Keratinocyte (primary cell): ENCODE measurements around the gene ERBB4. TPM values are rescaled to one million over a fixed set of nuclear protein-coding genes. Genes with fewer than 3 reads are reported as not detected.

Experiments
- DNase-seq: peaks from one replicate; pipeline ENCODE4 v3.0.0-alpha.2; 2011; ENCODE audit warnings: low read depth, missing footprints, low spot score
- FAIRE-seq: peaks from 2 replicates; lab custom pipeline; 2011; peaks lifted over from hg19 to GRCh38; lab: Jason Lieb, UNC
- H2AFZ ChIP-seq: 2 replicates; pipeline ENCODE4 v1.6.0; 2012; ENCODE audit warnings: low read length, control low read depth, inconsistent platforms; ENCODE audit not compliant: control insufficient read depth
- H3K27ac ChIP-seq: 2 replicates; pipeline ENCODE4 v1.5.1; 2011; ENCODE audit warnings: low read length; ENCODE audit not compliant: control insufficient read depth, insufficient read depth
- H3K27me3 ChIP-seq: 3 replicates; pipeline ENCODE4 v1.6.0; 2011; ENCODE audit warnings: low read length; ENCODE audit not compliant: control insufficient read depth, insufficient read depth; ENCODE audit errors: extremely low read depth
- H3K36me3 ChIP-seq, 2 experiments: 2 replicates in 1 of 2; 3 replicates in 1 of 2; pipeline ENCODE4 v1.5.1; 2011; ENCODE audit warnings: low read length in 2 of 2, mild to moderate bottlenecking in 1 of 2; ENCODE audit not compliant: control insufficient read depth in 2 of 2, insufficient read depth in 2 of 2; ENCODE audit errors: extremely low read depth in 1 of 2
- H3K4me1 ChIP-seq: 3 replicates; pipeline ENCODE4 v1.5.1; 2011; ENCODE audit warnings: low read length; ENCODE audit not compliant: control insufficient read depth, insufficient read depth; ENCODE audit errors: extremely low read depth
- H3K4me2 ChIP-seq: 3 replicates; pipeline ENCODE4 v1.6.0; 2011; ENCODE audit warnings: low read depth, low read length; ENCODE audit not compliant: control insufficient read depth, insufficient read depth; ENCODE audit errors: extremely low read depth
- H3K4me3 ChIP-seq, 3 experiments: fragments of 200-600 bp in 1 of 3; sonication (generic) in 1 of 3; 2 replicates in 2 of 3; 3 replicates in 1 of 3; pipeline ENCODE4 v1.5.1; 2011 to 2016; ENCODE audit warnings: low read length in 3 of 3, mild to moderate bottlenecking in 3 of 3, control low read depth in 2 of 3, inconsistent platforms in 1 of 3, low read depth in 1 of 3, mixed read lengths in 1 of 3, mixed run types in 1 of 3, moderate library complexity in 1 of 3; ENCODE audit not compliant: control insufficient read depth in 2 of 3, insufficient read depth in 2 of 3; ENCODE audit errors: extremely low read depth in 1 of 3
- H3K79me2 ChIP-seq: 2 replicates; pipeline ENCODE4 v1.6.0; 2012; ENCODE audit warnings: low read length; ENCODE audit not compliant: control insufficient read depth, insufficient read depth
- H3K9ac ChIP-seq: 3 replicates; pipeline ENCODE4 v1.6.0; 2011; ENCODE audit warnings: low read length; ENCODE audit not compliant: control insufficient read depth, insufficient read depth; ENCODE audit errors: extremely low read depth
- H3K9me1 ChIP-seq: 3 replicates; pipeline ENCODE4 v1.6.0; 2011; ENCODE audit warnings: low read length; ENCODE audit not compliant: control insufficient read depth, insufficient read depth; ENCODE audit errors: extremely low read depth
- H3K9me3 ChIP-seq: 2 replicates; pipeline ENCODE4 v1.5.1; 2012; ENCODE audit warnings: low read depth, low read length; ENCODE audit not compliant: control insufficient read depth
- H4K20me1 ChIP-seq: 3 replicates; pipeline ENCODE4 v1.6.0; 2011; ENCODE audit warnings: low read length; ENCODE audit not compliant: control insufficient read depth, insufficient read depth; ENCODE audit errors: extremely low read depth
- EZH2 ChIP-seq: IDR thresholded peaks from one replicate; pipeline ENCODE4 v1.6.1; 2012; ENCODE audit warnings: inconsistent platforms, mild to moderate bottlenecking, low read length, moderate library complexity
- dilution Hi-C: fragments of 300-500 bp; cut with MboI; formaldehyde crosslinking; loops from one replicate; pipeline ENCODE4 v1.7.0; 2020; ENCODE audit warnings: low sequenced_read_pairs; ENCODE audit not compliant: extremely low pct_ligation_motif_present
- polyA plus RNA-seq, 5 experiments: library from polyadenylated mRNA; depleted of rRNA in 3 of 5; stranded (reverse) in 3 of 5; stranded (forward) in 1 of 5; unstranded in 1 of 5; fragments of >200 nt; gene quantifications; 1 replicate in 1 of 5; 2 replicates in 3 of 5; 3 replicates in 1 of 5; pipeline versions ENCODE4 v1.2.1 to v1.2.3, GENCODE V29; 2011 to 2012; ENCODE audit warnings: missing spikeins in 2 of 5, low read depth in 1 of 5, low replicate concordance in 1 of 5
- TF ChIP-seq, protein P1 (sequence below), 3 experiments: IDR thresholded peaks in 1 of 3; conservative IDR thresholded peaks in 1 of 3; optimal IDR thresholded peaks in 1 of 3; 2 replicates in 2 of 3; 3 replicates in 1 of 3; pipeline versions ENCODE3 to v1.5.1; 2011; ENCODE audit warnings: low read length in 3 of 3, mild to moderate bottlenecking in 3 of 3, moderate library complexity in 2 of 3, control low read depth in 1 of 3, inconsistent platforms in 1 of 3; ENCODE audit not compliant: insufficient read depth in 2 of 3; ENCODE audit errors: extremely low read depth in 1 of 3

The ERBB4 gene
- polyA plus RNA-seq, 1 donor (not counting 4 experiments of a cell fraction or from before 2014, with no cell fraction given) = 0.01 TPM

DNA sequence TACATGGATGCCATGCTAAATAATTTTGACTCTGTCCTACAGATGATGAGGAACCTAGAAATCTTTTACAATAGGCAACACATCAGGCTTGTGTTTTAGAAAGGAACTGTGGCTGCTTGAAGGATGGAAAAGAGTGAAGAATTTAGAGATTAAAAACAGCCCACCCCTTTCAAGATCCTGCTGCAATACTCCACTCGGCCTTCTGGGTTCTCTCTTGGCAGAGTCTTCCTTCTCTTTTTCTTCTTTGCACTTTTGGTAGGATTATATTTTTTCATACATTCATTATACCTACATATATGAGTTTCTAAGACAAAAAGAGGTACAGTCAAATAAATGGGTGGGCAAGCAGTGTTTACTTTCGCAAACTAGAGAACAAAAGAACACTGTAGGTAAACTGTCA lies 474.3 kb downstream of the ERBB4 start:
- Histone ChIP-seq H3K4me2 (no peak overlapping the region), H3K9me3 (no peaks in the 10 kb centered on the region), H2AFZ (no peak overlapping the region), H3K4me3 (no peak overlapping the region), H3K79me2 (no peaks in the 10 kb centered on the region), H4K20me1 (no peaks in the 10 kb centered on the region), H3K9ac (no peak overlapping the region), H3K36me3 (no peaks in the 10 kb centered on the region), H3K27me3 (no peaks in the 10 kb centered on the region), H3K4me1 (no peaks in the 10 kb centered on the region), H3K9me1 (no peaks in the 10 kb centered on the region), H3K27ac (no peak overlapping the region)
- no peak for DNase-seq
- no peak for FAIRE-seq
- dilution Hi-C loops = no loop called here
- TF ChIP-seq, protein P1, sequence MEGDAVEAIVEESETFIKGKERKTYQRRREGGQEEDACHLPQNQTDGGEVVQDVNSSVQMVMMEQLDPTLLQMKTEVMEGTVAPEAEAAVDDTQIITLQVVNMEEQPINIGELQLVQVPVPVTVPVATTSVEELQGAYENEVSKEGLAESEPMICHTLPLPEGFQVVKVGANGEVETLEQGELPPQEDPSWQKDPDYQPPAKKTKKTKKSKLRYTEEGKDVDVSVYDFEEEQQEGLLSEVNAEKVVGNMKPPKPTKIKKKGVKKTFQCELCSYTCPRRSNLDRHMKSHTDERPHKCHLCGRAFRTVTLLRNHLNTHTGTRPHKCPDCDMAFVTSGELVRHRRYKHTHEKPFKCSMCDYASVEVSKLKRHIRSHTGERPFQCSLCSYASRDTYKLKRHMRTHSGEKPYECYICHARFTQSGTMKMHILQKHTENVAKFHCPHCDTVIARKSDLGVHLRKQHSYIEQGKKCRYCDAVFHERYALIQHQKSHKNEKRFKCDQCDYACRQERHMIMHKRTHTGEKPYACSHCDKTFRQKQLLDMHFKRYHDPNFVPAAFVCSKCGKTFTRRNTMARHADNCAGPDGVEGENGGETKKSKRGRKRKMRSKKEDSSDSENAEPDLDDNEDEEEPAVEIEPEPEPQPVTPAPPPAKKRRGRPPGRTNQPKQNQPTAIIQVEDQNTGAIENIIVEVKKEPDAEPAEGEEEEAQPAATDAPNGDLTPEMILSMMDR (optimal IDR thresholded peaks at IDR 0.05 in 1 of 3, IDR thresholded peaks at IDR 0.05 in 1 of 3, conservative IDR thresholded peaks at IDR 0.05 in 1 of 3; ENCODE audit: extremely low read depth in 1 of 3, insufficient read depth in 2 of 3, low read length in 3 of 3) = no peak
- TF ChIP-seq EZH2 = no peak

DNA sequence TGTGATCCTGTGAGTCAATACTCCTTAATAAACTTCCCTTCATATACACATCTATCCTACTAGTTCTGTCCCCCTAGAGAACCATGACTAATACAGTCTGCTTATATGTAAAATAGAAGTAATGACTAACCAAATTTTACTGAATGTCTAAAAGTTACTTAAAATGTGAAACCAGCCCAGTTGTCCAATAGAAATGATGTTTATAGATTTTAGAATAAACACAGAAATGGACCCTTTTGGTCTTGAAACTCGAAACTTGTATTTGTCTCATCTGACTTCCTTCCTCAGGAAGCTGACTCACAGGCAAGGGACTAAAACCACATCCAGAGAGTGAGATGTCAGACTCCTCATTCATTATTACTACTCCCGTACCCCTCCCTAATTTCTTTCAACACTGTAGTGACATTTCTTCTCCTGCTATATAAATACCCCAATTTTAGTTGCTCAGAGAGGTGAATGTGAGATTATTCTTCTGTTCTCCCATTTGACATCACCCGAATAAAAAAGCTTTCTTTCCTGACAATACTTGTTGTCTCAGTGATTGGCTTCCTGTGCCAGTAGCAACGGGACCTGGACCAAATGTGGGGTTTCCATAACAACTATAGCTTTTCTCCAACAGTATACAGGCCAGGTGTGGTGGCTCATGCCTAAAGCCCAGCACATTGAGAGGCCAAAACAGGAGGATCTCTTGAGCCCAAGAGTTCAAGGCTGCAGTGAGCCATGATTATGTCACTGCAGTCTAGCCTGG lies 486.0 kb downstream of the ERBB4 start:
- H2AFZ ChIP-seq = no peak overlapping the region
- no peak for FAIRE-seq
- H3K4me2 ChIP-seq = no peak overlapping the region
- no peaks in the 10 kb centered on the region for H3K27me3 ChIP-seq
- DNase-seq = no peak
- no peak overlapping the region for H3K4me3 ChIP-seq
- H3K9me1 ChIP-seq = no peaks in the 10 kb centered on the region
- TF ChIP-seq, protein P1 (optimal IDR thresholded peaks at IDR 0.05 in 1 of 3, IDR thresholded peaks at IDR 0.05 in 1 of 3, conservative IDR thresholded peaks at IDR 0.05 in 1 of 3; ENCODE audit: extremely low read depth in 1 of 3, insufficient read depth in 2 of 3, low read length in 3 of 3) = no peak
- no peak for TF ChIP-seq EZH2
- no peak overlapping the region for H3K27ac ChIP-seq
- H3K79me2 ChIP-seq = no peaks in the 10 kb centered on the region
- H3K4me1 ChIP-seq = peaks cover 2% of the 10 kb centered on the region
- dilution Hi-C loops = no loop called here
- H3K9ac ChIP-seq = no peak overlapping the region
- H3K36me3 ChIP-seq = no peaks in the 10 kb centered on the region
- peaks cover 3% of the 10 kb centered on the region for H3K9me3 ChIP-seq
- no peaks in the 10 kb centered on the region for H4K20me1 ChIP-seq
